Hematopoietic multipotent progenitor cell treated with erythropoietin and hydrocortisone succinate and interleukin-3 and kit ligand, for 4 days (in vitro differentiated cells): ENCODE measurements around the gene EXOSC7.
"Not testable (repeated sequence)": the region's sequence is repeated elsewhere in the genome, so short reads cannot be mapped to it uniquely, and the experiment has no call there.

Experiments used
- DNase-seq: peaks from one replicate; pipeline ENCODE4 v3.0.0-alpha.2; 2015

The EXOSC7 gene

DNA sequence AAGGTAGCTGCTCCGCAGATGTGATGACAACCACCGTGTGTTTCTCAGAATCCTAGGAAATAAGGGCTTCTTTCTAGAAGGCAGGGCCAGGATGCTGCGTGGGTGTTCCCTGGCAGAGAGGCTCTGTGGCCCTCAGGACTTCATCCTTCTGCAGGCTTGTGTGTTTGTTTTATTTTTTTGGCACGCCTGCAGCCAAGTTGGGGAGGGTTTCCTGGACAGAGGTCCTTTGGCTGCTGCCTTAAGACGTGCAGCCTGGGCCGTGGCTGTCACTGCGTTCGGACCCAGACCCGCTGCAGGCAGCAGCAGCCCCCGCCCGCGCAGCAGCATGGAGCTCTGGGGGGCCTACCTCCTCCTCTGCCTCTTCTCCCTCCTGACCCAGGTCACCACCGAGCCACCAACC is 50.0 kb downstream of the EXOSC7 start, which contains the start of gene CLEC3B:
CLEC3B (plus strand) TSS at position 266 of the 400 bp plus-strand sequence; CDS start at position 326, 60 bp downstream.
- no peak for DNase-seq

DNA sequence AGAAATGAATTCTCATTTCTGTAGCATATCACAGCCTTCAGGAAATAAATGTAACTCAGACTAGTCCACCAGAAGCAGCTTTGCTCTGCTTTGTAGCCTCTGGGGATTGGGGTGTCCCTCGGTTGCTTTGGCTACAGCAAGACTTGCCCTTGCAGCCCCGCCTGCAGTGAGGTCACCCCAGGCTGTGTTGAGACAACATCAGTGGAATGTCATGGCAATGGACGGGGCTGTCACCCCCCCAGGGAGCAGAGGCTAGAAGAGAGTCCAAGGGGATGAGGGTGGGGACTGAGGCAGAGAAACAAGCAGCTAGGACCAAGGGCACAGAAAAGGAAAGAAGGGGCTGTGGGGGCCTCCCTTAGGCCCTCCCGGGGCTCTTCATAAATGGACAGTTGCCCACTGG is 50.9 kb downstream of the EXOSC7 start:
- no peak for DNase-seq

DNA sequence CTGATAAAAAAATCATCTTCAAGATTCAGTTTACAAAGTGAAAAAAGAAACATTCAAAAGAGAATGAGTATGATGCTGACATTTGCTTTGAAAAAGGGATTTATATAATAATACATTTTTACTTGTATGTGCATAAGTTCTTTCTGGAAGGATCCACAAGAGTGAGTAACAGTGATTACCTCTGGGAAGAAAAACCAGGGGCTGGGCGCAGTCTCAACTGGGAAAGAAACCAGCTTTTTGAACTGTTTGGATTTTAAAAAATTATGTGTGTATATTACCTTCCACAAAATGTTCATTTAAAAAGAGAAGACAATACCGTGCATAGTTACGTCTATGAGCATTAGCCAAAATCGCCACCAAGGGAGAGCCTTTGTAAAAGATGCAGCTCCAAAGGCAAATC is 51.4 kb downstream of the EXOSC7 start:
- no peak for DNase-seq

DNA sequence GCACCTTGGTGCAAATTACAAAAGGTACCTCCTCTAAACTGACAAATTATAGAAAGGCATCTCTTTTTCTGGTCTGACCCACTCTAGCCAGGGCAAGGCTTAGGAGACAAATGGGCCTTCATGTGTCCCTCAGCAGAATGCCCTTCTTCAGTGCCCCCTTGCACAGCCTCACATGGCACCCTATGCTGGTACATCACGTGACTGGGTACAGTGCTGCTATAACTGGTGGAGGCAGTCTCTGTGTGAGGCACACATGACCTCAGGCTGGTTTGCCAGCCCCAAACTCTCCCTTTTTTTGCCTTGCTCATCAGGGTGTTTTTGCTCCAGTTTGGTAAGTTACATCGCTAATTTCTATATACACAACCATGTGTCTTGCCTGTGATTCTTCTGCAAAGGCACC is 53.2 kb downstream of the EXOSC7 start:
- DNase-seq = no peak

DNA sequence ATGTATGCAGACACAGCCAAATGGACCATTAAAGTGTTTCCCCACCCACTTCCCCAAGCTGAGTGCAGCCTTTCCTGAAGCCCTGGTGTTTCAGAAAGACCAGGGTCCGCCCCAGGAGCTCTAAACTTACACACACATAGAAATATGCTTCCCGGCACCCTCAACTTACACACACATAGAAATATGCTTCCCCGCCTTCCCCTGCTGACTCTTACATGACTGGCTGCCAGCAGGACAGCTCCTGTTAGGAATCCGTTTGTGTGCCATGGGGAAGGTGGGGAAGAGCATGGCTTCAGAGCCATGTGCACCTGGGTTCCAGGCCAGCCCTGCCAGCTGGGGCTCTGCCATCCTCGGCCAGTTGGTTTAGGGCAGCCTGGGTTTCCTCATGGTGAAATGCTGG is 53.6 kb downstream of the EXOSC7 start:
- DNase-seq = no peak

DNA sequence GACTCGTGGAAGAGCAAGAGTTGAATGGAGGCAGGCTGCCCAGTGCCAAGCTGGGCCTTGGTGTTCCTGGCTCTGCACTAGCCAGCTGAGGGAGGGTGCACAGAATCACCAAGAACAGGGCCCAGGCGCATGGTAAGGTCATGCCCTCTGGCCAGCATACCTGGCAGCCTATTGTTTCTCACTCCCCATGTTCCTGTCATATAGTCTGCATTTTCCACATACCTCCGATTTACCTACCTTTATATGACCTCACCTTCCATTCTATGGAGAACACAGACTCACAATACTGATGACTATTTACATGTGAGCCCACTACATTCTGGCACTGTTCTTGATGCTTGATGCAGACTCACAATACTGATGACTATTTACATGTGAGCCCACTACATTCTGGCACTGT is 55.5 kb downstream of the EXOSC7 start:
- DNase-seq = no peak

DNA sequence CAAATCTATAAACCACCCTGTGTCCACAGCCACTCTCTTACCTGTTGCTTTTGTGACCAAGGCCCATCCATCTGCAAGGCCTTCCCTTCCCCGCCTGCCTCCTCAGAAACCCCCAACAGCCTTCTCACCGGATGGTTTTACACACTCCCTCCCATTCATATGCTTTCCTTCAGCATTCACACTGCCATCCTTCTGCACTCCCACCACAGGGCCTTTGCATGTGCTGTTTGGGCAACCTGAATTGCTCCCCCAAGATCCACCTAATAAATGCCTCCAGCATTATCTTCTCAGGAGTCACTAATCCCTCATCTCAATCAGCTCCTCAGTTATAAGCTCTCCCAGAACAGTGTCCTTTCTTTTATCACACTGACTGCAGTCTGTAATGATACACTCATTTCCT is 56.1 kb downstream of the EXOSC7 start:
- no peak for DNase-seq

DNA sequence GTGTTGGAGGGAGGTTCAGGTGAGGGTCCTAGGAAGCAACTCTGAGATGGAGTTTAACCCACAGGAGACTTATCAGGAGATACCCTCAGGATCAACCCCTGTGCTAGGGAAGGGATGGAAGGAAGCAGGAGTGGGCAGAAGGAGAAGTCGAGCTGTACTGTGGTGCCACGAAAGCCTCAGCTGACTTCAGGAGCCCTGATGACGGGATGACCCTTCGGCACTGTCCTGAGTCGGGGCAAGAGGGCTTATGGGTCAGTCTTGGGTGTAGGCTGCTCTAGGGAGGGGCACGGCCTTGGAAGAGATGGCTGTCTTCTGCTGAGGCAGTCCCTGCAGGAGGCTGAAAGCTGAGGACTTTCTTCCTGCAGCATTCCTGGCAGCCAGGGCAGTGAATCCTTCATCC is 57.7 kb downstream of the EXOSC7 start:
- DNase-seq = no peak

DNA sequence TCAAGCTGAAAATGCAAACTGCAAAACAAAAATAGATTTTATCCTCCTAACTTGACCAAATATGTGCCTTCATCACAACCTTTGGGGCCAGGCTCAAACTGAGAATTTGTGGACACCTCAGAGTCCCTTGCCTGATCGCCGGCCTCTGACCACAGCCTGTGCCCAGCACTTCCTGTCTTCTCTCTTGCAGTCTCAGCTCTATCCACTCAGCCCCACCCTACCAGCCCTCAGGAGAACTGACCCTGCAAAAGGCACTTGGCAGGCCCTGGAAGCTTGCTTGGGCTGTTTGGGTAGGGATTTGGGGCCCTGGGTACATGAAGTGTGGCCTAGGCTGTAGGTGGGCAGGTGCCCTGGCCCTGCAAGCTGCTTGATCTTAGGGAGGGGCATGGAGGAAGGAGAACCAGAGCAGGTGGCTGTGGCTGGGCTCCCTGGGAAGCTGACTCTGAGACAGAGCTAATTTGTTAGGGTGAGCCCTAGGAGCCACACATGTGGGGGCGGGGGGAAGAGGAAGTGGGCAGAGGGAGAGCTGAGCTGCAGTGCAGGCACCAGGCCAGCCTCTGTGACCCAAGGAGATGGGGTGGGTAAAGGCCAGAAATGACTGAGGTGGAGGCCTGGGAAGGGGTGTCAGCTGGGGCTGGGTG is 58.7 kb downstream of the EXOSC7 start:
- peak; percentile 90 for DNase-seq

DNA sequence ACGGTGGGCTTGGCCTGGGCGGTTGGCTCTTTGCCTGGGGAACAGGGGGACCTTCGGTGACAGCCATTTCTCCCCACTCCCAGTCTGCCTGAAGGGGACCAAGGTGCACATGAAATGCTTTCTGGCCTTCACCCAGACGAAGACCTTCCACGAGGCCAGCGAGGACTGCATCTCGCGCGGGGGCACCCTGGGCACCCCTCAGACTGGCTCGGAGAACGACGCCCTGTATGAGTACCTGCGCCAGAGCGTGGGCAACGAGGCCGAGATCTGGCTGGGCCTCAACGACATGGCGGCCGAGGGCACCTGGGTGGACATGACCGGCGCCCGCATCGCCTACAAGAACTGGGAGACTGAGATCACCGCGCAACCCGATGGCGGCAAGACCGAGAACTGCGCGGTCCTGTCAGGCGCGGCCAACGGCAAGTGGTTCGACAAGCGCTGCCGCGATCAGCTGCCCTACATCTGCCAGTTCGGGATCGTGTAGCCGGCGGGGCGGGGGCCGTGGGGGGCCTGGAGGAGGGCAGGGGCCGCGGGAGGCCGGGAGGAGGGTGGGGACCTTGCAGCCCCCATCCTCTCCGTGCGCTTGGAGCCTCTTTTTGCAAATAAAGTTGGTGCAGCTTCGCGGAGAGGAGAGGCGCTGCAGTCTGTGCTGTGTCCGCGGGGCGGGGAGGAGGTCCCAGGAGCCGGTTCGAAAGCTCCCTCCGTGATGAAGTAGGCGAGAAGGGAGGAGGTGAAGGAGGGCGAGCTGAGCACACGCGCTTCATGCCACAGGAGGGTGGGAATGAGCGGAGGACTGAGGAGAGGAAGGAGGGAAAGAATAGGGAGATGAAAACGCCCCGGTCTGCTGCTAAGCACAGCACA is 59.6 kb downstream of the EXOSC7 start:
- peak; percentile 59 for DNase-seq

DNA sequence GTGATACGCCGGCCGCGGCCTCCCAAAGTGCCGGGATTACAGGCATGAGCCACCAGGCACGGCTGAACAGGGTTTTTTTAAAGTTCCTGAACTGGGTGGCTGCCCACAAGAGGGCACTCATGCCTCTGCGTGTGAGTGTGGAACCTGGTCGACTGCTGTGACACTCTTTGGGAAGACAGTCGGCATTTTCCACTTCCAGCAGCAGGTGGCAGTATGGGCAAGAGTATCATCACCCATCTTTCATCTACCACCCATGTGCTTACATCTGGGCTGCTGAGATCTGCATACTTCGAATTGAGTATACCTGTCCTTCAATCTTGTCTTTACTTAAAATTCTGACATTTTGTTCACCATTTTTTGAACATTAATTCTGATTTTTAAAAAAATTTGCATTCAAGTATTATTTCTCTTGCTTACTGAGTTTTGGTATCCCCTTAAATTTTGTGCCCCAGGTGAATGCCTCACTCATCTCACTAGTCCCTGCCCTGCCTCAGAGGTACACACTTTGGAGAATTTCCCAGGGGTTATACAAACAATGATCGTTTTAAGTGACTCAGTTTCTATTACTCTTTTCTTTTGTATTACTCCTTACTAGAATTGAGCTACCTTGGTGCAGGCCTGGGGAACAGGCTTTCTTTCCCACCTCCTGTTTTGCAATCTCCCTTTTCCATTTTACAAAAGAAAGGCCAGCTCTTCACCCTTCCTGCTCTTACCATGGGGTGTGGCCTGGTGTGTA is 61.8 kb downstream of the EXOSC7 start:
- peak; percentile 97 for DNase-seq

DNA sequence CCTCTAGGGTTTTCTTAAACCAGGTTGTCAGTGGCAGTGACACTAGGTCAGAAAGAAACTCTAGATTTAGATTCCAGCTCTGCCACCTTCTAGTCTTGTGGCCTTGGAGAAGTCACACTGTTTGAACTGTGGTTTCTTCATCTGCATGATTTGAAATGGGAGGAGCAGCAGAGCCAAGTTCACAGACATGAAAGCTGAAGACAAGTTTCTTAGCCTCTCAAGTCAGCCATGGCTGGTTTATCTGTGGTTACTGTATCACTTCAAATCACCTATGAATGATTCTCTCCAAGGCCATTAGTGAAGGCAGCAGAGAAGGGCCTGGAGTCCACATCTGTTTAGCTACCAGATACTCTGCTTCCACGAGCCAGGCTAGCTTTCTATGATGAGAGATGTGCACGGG is 65.6 kb downstream of the EXOSC7 start:
- DNase-seq = no peak

DNA sequence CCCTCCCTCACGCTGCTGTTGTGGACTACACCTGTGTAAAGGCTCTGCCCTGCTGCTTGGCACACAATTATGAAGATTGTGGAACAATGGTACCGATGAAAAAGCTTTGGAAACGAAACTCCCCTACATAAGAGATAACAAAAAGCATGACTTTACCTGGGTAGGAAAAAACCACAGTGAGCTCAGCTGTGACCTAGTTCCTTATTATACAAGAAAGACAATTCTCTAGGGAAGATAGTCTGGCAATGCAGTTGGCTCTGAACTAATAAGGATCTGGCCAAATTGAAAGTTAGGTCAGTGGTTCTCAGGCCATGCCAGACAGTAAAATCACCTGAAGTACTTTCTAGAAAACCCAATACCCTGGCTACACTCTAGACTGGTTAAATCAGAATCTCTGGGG is 66.1 kb downstream of the EXOSC7 start:
- DNase-seq = no peak

DNA sequence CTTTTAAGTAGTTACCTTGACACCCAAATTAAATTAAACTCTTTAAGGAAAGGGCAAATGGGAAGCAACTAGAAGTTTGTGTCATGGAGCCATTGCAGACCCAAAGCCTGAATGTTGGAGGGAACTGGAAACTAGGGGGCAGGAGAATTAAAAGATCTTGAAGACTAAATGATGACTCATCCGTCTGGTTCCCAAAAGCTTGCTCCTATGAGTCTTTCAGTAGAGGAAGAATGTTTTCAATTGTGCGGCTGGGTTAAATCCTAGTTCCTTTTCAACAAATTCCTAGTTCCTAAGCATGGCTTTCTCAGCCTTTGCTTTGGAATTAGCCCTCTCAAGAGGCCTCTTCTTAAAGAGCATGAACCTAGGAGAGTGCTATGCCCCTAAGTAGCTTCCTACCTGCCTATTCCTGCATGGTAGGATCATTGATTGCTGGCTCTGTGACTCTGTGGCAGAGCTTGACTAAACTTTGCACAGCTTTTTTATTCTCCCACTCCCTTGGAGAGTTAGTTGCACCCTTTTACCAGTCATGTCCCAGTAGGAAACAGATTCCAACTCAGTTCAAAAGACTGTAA is 67.8 kb downstream of the EXOSC7 start:
- DNase-seq = peak; percentile 52

DNA sequence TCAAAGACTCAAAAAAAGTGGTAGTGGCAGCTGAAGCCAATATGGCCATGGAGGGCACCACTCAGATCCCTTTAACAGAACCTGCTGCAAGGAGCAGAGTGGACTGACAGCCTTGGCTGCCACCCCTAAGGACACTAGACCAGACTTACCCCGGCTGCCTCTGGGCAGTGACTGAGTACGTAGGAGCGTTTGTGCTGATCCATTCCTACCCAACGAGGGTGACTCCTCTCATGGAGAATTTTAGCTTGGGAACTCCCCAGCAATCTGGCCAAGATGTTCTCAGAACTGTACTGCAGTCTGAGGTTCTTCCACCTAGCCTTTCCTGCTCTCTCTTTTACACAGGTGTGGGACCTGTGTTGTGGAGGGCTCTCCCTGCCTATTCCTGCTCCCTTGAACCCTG is 72.2 kb downstream of the EXOSC7 start:
- no peak for DNase-seq

DNA sequence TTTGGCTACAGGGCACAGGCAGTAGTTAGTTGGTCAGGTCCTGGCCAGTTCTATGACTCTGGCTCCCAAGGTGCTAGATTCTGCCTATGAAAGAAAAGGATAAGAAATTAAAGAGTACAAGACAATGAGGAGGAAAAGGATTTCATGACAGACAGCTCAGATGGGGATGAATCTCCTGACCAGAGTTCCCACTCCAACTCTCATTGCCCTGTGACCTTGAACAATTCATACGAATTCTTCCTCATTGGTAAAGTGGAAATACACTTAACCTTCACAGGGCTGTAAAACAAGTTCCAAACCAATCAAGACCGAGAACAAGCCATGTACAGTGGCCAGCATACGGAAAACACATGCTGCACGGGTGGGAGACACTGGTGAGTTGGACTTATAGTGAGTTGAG is 73.8 kb downstream of the EXOSC7 start:
- DNase-seq = no peak

DNA sequence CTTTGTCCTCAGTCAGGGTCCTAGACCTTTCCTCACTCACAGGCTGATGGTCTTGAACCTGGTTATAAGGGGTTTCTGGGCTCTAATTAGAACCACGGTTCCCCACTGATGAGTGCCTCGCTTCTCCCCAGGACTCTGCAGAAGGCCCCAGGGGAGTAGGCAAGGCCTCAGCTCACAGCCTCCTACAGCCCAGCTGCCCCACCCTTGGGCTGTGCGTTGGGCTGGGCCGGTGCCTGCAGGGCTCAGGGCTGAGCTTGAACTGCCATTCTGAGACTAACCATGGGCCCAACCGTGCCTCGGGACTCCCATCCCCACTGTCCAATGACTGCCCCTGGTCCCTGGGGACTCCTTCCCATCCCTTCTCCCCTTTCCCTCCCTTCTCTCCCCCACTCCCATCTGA is 75.6 kb downstream of the EXOSC7 start:
- no peak for DNase-seq

DNA sequence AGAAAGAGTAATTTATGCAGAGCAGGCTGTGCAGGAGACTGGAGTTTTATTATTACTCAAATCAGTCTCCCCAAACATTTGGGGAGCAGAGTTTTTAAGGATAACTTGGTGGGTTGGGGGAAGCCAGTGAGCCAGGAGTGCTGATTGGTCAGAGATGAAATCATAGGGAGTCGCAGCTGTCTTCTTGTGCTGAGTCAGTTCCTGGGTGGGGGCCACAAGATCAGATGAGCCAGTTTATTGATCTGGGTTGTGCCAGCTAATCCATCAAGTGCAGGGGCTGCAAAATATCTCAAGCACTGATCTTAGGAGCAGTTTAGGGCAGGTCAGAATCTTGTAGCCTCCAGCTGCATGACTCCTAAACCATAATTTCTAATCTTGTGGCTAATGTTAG is 77.8 kb downstream of the EXOSC7 start:
- not testable (repeated sequence) for DNase-seq

DNA sequence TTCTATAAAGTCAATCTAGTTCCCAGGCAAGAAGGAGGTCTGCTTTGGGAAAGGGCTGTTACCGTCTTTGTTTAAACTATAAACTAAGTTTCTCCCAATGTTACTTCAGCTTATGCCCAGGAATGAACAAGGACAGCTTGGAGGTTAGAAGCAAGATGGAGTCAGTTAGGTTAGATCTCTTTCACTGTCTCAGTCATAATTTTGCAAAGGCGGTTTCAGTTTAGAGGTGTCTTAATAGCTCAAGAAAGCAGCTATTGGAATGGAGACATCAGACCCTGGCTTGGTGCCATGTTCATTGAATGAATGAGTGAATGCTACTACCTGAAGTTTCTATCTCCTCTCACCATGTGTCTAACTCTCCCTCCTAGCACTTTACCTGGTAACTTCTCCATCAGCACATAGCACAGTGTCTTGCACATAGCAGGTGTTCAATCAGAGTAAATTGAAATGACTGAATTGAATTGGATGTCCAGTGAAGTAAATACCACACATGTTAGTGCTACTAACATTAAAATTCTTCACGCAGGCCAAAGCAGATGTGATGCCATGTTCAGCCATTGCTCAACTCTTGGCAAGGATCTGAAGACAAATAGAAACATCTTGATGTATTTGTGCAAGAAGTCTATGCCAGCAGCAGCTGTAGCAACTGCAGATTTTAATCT is 78.3 kb downstream of the EXOSC7 start:
- DNase-seq = peak; percentile 52

DNA sequence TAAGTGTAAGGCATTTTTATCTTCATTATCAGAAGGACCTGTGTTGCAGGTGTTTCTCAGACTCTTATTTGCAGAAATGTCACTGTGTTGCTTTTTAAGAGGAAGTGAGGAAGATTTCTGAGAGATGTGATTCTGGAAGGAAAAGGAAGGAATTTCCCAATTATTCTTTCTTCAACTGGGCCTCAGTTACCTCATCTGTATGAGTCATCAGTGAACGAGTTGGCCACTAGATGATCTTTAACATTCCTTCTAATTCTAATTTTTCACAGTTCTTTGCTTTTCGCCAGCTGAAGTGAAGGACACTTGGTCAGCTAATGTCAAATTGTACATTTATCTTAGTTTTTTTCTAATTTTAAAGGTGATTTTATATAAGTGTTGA is 79.0 kb downstream of the EXOSC7 start:
- no peak for DNase-seq

DNA sequence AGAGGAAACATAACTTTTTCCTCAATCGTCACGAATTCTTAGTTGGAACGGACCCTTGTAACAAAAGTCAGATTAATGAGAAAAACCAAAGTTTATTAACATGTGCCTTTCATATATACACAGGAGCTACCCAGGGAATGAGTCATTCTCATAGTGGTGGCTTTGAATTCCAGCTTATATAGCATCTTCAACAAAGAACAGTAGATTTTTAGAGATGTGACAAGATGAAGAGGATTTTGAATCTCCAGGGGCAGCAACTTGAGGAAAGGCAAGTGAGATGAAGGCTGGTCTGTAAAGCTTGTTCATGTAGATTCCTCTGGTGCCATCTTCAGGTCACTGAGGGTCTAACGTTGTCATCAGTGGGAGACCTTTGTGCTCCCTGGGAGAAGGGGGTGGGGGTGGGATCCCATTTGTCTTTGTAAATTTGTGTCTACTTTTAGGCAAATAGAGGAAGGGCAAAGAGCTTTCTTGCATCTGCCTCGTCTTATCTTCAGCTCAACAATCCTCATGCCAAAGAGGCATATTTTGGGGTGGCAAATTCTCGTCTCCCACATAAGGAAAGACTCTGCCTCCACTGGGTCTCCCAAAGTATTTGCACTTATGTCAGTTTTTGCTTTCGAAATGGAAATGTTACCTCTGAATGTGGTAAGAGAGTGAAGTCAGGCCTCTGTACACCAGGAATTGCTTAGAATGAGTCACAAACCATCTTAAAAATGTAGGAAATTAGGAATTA is 79.5 kb downstream of the EXOSC7 start:
- peak; percentile 80 for DNase-seq

DNA sequence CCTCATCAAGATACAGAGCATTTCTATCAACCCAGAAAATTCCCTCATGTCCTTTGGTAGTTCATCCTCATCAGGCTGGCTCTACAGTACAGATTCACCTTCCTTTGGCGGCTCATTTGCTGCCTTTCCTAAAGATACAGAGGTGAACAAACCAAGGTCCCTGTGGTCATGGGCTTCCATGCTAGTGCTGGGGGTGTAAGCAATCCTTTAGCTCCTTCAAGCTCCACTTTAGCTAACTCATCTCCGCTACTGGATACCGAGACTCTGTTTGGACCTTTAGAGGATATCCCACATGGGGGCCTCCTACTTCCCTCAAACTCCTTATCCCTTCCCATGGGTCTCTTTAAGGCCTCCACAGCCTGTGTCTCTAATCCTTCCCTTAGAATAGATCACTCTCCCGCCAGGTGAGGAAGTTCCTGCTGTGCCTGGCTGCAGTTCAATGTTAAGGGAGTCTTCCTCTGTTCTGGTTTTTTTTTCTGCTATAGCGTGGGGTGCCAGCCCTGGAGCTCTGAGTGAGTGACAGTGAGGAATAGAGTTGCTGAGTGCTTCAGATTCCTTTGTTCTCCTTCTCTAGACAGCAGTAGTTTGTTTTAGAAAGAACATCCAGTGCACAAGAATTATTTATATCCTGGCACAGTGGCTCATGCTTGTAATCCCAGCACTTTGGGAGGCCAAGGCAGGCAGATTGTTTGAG is 80.7 kb downstream of the EXOSC7 start:
- DNase-seq = no peak
